ENCODE results near the gene ECSCR.
"Not testable (repeated sequence)": the region's sequence is repeated elsewhere in the genome, so short reads cannot be mapped to it uniquely, and the experiment has no call there.

The ECSCR gene

DNA sequence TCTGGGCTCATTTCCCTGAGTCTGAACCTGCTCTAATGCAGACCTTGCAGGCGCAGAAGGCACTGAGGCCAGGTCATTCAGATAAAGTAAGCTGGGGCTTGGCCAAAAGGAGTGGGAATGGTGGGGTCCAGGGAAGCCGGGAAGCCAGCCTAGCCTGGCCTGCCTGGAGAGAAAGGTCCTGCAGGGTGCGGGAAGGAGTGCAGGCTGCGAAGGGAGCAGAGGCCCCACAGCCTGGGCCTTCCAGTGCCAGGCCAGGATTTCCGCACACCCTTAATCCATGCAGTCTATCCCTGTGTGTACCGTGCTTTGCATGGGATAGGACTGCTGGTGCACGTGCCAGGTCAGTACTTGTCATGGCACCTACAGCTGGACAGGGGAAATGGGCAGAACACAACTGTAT lies 23.7 kb upstream of the ECSCR start:
- no peak overlapping the region for H3K27ac ChIP-seq (ENCODE audit: insufficient read depth, low read depth, low read length, poor library complexity, severe bottlenecking)
- no peaks in the 10 kb centered on the region for H3K36me3 ChIP-seq (ENCODE audit: control insufficient read depth, insufficient read depth, low read length)
- H3K4me1 ChIP-seq (ENCODE audit: control insufficient read depth, insufficient read depth, low read length): peaks cover 5% of the 10 kb centered on the region
- no peak overlapping the region for H3K4me3 ChIP-seq (ENCODE audit: insufficient read depth, low read depth, low read length)
- no peaks in the 10 kb centered on the region for H3K9me3 ChIP-seq (ENCODE audit: control insufficient read depth, low read length)
- H3K27me3 ChIP-seq (ENCODE audit: control insufficient read depth, insufficient read depth, low read length, poor library complexity, severe bottlenecking): no peaks in the 10 kb centered on the region
- WGBS, 2 experiments: 52 to 54% methylated on average over 7 of the region's 7 CpGs

DNA sequence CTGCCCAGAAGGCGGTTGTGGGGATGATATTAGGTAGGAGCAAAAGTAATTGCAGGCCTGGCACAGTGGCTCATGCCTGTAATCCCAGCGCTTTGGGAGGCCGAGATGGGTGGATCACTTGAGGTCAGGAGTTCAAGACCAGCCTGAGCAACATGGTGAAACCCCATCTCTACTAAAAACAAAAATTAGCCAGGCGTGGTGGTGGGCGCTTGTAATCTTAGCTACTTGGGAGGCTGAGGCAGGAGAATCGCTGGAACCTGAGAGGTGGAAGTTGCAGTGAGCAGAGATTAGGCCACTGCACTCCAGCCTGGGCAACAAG lies 20.3 kb upstream of the ECSCR start:
- not testable (repeated sequence) for H3K4me3 ChIP-seq (ENCODE audit: insufficient read depth, low read depth, low read length); H3K36me3 ChIP-seq (ENCODE audit: control insufficient read depth, insufficient read depth, low read length); H3K27ac ChIP-seq (ENCODE audit: insufficient read depth, low read depth, low read length, poor library complexity, severe bottlenecking); H3K4me1 ChIP-seq (ENCODE audit: control insufficient read depth, insufficient read depth, low read length); H3K27me3 ChIP-seq (ENCODE audit: control insufficient read depth, insufficient read depth, low read length, poor library complexity, severe bottlenecking); H3K9me3 ChIP-seq (ENCODE audit: control insufficient read depth, low read length)
- 96 to 99% methylated on average over 6 of the region's 6 CpGs for WGBS, 2 experiments

DNA sequence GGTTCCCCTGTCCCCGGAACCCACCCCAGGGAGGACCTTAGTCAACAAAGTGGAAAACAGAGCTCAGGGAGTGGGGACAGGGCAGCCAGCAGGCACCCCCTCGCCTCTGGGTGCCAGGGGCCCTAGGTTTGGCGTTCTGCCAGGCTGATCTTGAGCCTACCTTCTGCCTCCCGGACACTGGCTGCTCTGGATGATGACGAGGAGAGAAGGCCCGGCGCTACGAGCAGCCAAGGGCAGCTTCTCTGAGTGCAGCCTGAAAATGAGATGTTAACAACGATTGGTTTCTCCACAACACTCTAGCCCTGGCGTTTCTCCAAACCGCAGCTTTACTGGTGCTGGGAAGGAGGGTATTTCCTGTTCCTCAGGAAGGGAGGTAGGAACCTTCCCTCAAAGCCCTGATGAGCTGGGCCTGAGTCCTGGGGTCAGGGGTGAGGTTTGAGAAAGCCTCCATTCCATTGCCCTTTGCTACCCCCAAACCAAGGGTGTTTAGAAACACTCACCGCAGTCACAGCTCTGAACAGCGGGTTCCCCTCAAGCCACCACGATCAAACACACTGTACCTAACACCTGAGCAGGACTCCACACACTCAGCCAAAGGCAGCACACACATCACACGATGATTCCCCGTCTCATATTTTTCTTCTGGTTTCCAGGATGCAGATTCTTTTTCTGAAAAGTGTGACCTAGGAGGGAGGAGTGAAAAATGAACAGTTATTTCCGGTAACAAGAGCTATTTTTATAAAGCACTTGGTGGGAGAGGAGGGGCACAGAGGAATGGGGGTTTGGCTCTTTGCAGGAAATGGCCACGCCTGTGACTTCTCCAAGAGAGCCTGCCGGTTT lies 19.7 kb upstream of the ECSCR start, which contains the start of gene STING1:
Gene STING1, minus strand, starts transcription at position 709 of the 840 bp plus-strand sequence. CDS start 1,054 bp downstream, outside the sequence.
- H3K4me1 ChIP-seq (ENCODE audit: control insufficient read depth, insufficient read depth, low read length): peaks cover 5% of the 10 kb centered on the region
- no peaks in the 10 kb centered on the region for H3K36me3 ChIP-seq (ENCODE audit: control insufficient read depth, insufficient read depth, low read length)
- no peak within 1 kb of the TSS for H3K27ac ChIP-seq (ENCODE audit: insufficient read depth, low read depth, low read length, poor library complexity, severe bottlenecking)
- H3K4me3 ChIP-seq (ENCODE audit: insufficient read depth, low read depth, low read length): no peak within 1 kb of the TSS
- H3K9me3 ChIP-seq (ENCODE audit: control insufficient read depth, low read length): no peaks in the 10 kb centered on the region
- 90% methylated on average over 19 of the region's 19 CpGs for WGBS, 2 experiments
- H3K27me3 ChIP-seq (ENCODE audit: control insufficient read depth, insufficient read depth, low read length, poor library complexity, severe bottlenecking): no peaks in the 10 kb centered on the region

DNA sequence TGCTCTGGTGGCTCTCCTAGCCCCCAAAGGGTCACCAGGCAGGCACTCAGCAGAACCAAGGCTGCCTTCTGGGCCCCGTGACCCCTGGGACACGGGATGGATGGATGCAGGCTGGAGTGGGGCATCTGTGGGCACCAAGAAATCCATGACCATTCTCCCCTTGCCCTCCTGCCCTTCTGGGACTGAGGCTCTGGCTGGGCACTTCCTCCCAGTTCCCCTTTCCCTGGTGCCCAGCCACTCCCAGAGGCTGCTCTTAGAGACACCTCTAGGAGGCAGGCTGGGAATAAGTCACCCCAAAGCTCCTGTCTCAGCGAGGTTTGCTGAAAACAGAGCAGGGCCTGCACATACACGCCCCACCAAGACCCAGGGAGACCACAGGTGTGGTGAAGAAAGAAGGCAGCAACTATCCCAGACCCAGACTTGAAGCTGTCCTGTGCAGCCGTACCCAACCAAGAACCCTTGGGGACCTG lies 19.1 kb upstream of the ECSCR start:
- no peaks in the 10 kb centered on the region for H3K9me3 ChIP-seq (ENCODE audit: control insufficient read depth, low read length)
- WGBS, 2 experiments: 89 to 92% methylated on average over 5 of the region's 5 CpGs
- no peaks in the 10 kb centered on the region for H3K36me3 ChIP-seq (ENCODE audit: control insufficient read depth, insufficient read depth, low read length)
- H3K27ac ChIP-seq (ENCODE audit: insufficient read depth, low read depth, low read length, poor library complexity, severe bottlenecking): no peak overlapping the region
- no peaks in the 10 kb centered on the region for H3K27me3 ChIP-seq (ENCODE audit: control insufficient read depth, insufficient read depth, low read length, poor library complexity, severe bottlenecking)
- H3K4me1 ChIP-seq (ENCODE audit: control insufficient read depth, insufficient read depth, low read length): peaks cover 5% of the 10 kb centered on the region
- H3K4me3 ChIP-seq (ENCODE audit: insufficient read depth, low read depth, low read length): no peak overlapping the region

DNA sequence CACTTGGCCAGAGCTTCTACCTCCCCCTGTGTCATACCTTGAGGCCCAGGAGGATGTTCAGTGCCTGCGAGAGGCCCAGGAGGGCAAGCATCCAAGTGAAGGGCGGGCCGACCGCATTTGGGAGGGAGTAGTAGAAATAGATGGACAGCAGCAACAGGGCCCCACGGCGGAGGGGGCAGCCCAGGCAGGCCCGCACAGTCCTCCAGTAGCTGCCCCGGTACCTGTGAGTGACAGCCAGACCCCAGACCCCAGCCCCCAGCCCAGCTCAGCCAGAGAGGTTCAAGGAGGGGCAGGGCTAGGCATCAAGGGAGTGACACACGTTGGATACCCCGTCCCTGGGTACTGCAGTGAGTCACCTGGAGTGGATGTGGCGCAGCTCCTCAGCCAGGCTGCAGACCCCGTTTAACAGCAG lies 18.6 kb upstream of the ECSCR start:
- Histone ChIP-seq H3K4me1 (ENCODE audit: control insufficient read depth, insufficient read depth, low read length) (peaks cover 4% of the 10 kb centered on the region), H3K9me3 (ENCODE audit: control insufficient read depth, low read length) (no peaks in the 10 kb centered on the region), H3K27me3 (ENCODE audit: control insufficient read depth, insufficient read depth, low read length, poor library complexity, severe bottlenecking) (no peaks in the 10 kb centered on the region), H3K36me3 (ENCODE audit: control insufficient read depth, insufficient read depth, low read length) (no peaks in the 10 kb centered on the region), H3K27ac (ENCODE audit: insufficient read depth, low read depth, low read length, poor library complexity, severe bottlenecking) (no peak overlapping the region), H3K4me3 (ENCODE audit: insufficient read depth, low read depth, low read length) (no peak overlapping the region)
- 92% methylated on average over 12 of the region's 12 CpGs for WGBS, 2 experiments

DNA sequence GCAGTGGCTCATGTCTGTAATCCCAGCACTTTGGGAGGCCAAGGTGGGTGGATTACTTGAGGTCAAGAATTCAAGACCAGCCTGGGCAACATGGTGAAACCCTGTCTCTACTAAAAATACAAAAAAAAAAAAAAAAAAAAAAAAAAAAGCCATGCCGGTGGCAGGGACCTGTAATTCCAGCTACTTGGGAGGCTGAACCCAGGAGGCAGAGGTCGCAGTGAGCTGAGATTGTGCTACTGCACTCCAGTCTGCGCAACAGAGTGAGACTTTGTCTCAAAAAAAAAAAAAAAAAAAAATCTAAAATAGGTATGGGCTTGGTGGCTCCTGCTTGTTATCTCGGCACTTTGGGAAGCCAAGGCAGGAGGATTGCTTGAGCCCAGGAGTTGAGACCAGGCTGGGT lies 17.2 kb upstream of the ECSCR start:
- H3K27ac ChIP-seq (ENCODE audit: insufficient read depth, low read depth, low read length, poor library complexity, severe bottlenecking); H3K4me1 ChIP-seq (ENCODE audit: control insufficient read depth, insufficient read depth, low read length); H3K9me3 ChIP-seq (ENCODE audit: control insufficient read depth, low read length); H3K36me3 ChIP-seq (ENCODE audit: control insufficient read depth, insufficient read depth, low read length); H3K4me3 ChIP-seq (ENCODE audit: insufficient read depth, low read depth, low read length); H3K27me3 ChIP-seq (ENCODE audit: control insufficient read depth, insufficient read depth, low read length, poor library complexity, severe bottlenecking): not testable (repeated sequence)
- WGBS, 2 experiments: 92 to 95% methylated on average over 3 to 4 of the region's 4 CpGs

DNA sequence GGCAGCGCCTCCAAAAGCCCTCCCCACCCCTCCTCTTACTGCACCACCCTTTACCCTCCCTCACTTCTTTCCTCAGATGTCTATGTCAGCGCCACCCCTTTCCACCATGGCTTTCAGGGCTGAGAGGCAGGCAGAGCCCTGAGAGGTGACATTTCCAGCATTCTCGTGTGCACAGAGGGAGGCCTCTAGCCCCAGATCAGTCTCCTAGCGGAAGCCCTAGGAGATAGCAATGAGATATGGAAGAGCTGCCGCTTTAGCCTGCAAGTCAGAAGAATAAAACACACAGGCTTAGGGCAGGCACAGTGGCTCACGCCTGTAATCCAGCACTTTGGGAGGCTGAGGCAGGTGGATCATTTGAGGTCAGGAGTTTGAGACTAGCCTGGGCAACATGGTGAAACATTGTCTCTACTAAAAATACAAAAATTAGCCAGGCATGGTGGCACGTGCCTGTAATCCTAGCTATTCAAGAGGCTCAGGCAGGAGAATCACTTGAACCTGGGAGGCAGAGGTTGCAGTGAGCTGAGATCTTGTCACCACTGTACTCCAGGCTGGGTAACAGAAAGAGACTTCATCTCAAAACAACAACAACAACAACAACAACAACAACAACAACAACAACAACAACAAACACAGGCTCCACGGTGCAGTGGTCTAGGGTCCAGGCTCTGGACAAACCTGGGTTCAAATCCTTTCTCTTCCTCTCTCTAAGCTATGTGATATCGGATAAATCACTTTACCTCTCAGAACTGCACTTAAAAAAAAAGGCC lies 16.3 kb upstream of the ECSCR start:
- not testable (repeated sequence) for H3K9me3 ChIP-seq (ENCODE audit: control insufficient read depth, low read length); H3K36me3 ChIP-seq (ENCODE audit: control insufficient read depth, insufficient read depth, low read length); H3K27me3 ChIP-seq (ENCODE audit: control insufficient read depth, insufficient read depth, low read length, poor library complexity, severe bottlenecking); H3K27ac ChIP-seq (ENCODE audit: insufficient read depth, low read depth, low read length, poor library complexity, severe bottlenecking); H3K4me1 ChIP-seq (ENCODE audit: control insufficient read depth, insufficient read depth, low read length); H3K4me3 ChIP-seq (ENCODE audit: insufficient read depth, low read depth, low read length)
- WGBS, 2 experiments: 79 to 84% methylated on average over 9 of the region's 9 CpGs

DNA sequence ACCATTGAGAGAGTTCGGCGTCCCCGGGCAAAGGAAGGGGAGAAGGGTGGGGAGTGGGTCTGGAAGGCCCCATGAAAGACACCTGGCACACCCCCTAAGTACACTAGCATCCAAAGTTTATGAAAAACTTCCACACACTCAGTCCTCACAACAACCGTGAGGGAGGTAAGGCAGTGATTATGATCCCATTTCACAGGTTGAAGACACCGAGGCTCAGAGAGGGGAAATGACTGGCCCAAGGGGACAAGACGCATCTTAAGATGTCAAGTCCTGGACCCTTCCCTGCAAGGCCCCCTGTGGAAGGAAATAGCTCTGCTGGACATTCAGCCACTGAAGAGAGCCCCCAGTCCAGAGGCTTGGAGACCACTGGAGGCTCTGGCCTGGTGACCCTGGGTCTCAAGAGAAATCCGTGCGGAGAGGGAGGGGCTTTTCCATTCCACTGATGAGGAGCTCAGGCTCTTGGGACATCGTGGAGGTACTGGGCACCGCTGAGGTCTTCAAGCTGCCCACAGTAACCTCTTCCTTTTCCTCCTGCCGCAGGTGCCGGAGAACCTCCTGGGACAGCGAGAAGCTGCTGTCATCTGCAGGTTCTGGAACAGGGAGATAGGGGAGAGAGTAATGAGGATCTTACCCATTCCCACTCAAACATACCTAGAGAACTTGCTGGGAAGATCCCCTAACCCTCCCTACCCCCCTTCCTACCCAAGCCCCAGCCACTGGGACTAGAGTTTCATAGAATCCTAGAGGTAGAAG lies 13.5 kb upstream of the ECSCR start:
- Histone ChIP-seq H3K9me3 (ENCODE audit: control insufficient read depth, low read length) (no peaks in the 10 kb centered on the region), H3K27me3 (ENCODE audit: control insufficient read depth, insufficient read depth, low read length, poor library complexity, severe bottlenecking) (no peaks in the 10 kb centered on the region), H3K4me3 (ENCODE audit: insufficient read depth, low read depth, low read length) (no peak overlapping the region), H3K27ac (ENCODE audit: insufficient read depth, low read depth, low read length, poor library complexity, severe bottlenecking) (no peak overlapping the region), H3K4me1 (ENCODE audit: control insufficient read depth, insufficient read depth, low read length) (peaks cover 37% of the 10 kb centered on the region), H3K36me3 (ENCODE audit: control insufficient read depth, insufficient read depth, low read length) (no peaks in the 10 kb centered on the region)
- 96 to 97% methylated on average over 10 to 13 of the region's 13 CpGs for WGBS, 2 experiments

DNA sequence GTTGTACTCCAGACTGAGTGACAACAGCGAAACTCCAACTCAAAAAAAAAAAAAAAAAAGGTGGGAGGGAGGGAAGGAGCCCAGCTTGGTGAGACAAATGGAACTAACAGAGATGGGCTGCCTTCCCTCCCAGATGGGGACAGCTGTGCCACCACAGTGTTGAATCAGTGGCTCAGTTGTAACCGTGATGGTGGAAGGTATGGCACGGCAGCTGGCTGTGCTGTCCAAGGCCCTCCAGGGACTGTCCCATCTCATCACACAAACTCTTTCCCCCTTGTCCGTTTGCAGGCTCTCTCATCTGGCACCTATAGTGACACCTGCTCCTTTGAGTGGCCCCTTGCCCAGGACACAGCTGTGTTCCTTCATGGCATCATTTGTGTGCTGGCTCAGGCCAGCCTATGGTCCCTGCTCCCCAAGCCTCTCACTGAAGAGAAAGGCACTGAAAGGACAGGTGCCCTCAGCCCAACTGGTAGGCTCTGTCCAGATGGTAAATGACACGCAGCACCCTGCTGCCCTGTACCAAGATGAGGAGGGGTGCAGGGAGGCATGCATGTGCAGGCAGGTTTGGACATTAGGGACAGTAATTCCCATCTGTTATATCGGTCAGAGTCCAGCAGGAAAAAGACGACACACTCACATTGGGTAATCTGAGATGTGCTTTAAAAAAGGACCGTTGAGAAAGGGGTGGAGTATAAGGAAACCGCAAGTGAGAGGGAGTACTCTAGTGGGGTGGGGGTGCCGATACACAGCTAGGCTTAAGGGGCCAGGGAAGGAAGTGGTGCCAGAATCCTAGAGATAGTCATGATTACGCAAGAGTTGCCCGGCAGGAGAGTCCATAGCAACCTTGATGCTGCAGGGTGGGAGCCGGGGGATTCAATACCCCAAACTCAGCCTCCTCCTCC lies 12.6 kb upstream of the ECSCR start:
- no peaks in the 10 kb centered on the region for H3K9me3 ChIP-seq (ENCODE audit: control insufficient read depth, low read length)
- H3K27me3 ChIP-seq (ENCODE audit: control insufficient read depth, insufficient read depth, low read length, poor library complexity, severe bottlenecking): no peaks in the 10 kb centered on the region
- H3K4me3 ChIP-seq (ENCODE audit: insufficient read depth, low read depth, low read length): no peak overlapping the region
- H3K4me1 ChIP-seq (ENCODE audit: control insufficient read depth, insufficient read depth, low read length): peaks cover 38% of the 10 kb centered on the region
- WGBS, 2 experiments: 87 to 91% methylated on average over 13 of the region's 13 CpGs
- no peak overlapping the region for H3K27ac ChIP-seq (ENCODE audit: insufficient read depth, low read depth, low read length, poor library complexity, severe bottlenecking)
- no peaks in the 10 kb centered on the region for H3K36me3 ChIP-seq (ENCODE audit: control insufficient read depth, insufficient read depth, low read length)
